Neural progenitor cell (in vitro differentiated cells): ENCODE data around the gene ACTBL2. TPM values are rescaled to one million over a fixed set of nuclear protein-coding genes. Genes with fewer than 3 reads are reported as not detected.

Experiments used
- DNase-seq: peaks from one replicate; pipeline ENCODE4 v3.0.0-alpha.2; 2016; ENCODE audit warnings: low spot score
- H2AFZ ChIP-seq: fragments of 200-600 bp; sonication (generic); replicated peaks from 2 replicates; pipeline ENCODE4 v1.6.1; 2016; ENCODE audit warnings: antibody characterized with exemption
- H3F3A ChIP-seq: fragments of 200-600 bp; sonication (generic); 2 replicates; pipeline ENCODE4 v1.6.1; 2016; ENCODE audit warnings: antibody characterized with exemption, low read depth
- H3K27ac ChIP-seq: fragments of 200-600 bp; sonication (generic); 2 replicates; pipeline ENCODE4 v1.5.1; 2016; ENCODE audit warnings: mild to moderate bottlenecking
- H3K27me3 ChIP-seq: fragments of 200-600 bp; sonication (generic); 2 replicates; pipeline ENCODE4 v1.6.1; 2016; ENCODE audit warnings: mild to moderate bottlenecking, moderate library complexity
- H3K36me3 ChIP-seq: fragments of 200-600 bp; sonication (generic); 2 replicates; pipeline ENCODE4 v1.5.1; 2016
- H3K4me1 ChIP-seq: fragments of 200-600 bp; sonication (generic); 2 replicates; pipeline ENCODE4 v1.6.1; 2016; ENCODE audit warnings: mixed run types
- H3K4me2 ChIP-seq: fragments of 200-600 bp; sonication (generic); 2 replicates; pipeline ENCODE4 v1.6.1; 2016
- H3K4me3 ChIP-seq: fragments of 200-600 bp; sonication (generic); 2 replicates; pipeline ENCODE4 v1.5.1; 2016
- H3K79me2 ChIP-seq: fragments of 200-600 bp; sonication (generic); 2 replicates; pipeline ENCODE4 v1.6.1; 2016; ENCODE audit warnings: low read depth
- H3K9ac ChIP-seq: fragments of 200-600 bp; sonication (generic); 2 replicates; pipeline ENCODE4 v1.6.1; 2016
- H3K9me3 ChIP-seq: fragments of 200-600 bp; sonication (generic); 2 replicates; pipeline ENCODE4 v1.5.1; 2016; ENCODE audit warnings: low read depth
- H4K20me1 ChIP-seq: fragments of 200-600 bp; sonication (generic); 2 replicates; pipeline ENCODE4 v1.6.1; 2016; ENCODE audit warnings: low read depth
- H3K27ac Mint-ChIP-seq: 3 replicates; pipeline ENCODE4 v1.8.0; 2021; ENCODE audit warnings: mixed read lengths
- H3K27me3 Mint-ChIP-seq: 2 replicates; pipeline ENCODE4 v1.8.0; 2022; ENCODE audit warnings: low read depth, mild to moderate bottlenecking, inconsistent platforms, moderate library complexity, mixed read lengths; ENCODE audit not compliant: insufficient read depth
- H3K36me3 Mint-ChIP-seq: 3 replicates; pipeline ENCODE4 v1.8.0; 2021; ENCODE audit warnings: mixed read lengths
- H3K4me1 Mint-ChIP-seq: 3 replicates; pipeline ENCODE4 v1.8.0; 2021; ENCODE audit warnings: mixed read lengths
- H3K4me3 Mint-ChIP-seq: 3 replicates; pipeline ENCODE4 v1.8.0; 2021; ENCODE audit warnings: mild to moderate bottlenecking, moderate library complexity, mixed read lengths
- H3K9me3 Mint-ChIP-seq: 3 replicates; pipeline ENCODE4 v1.8.0; 2020; ENCODE audit warnings: mixed read lengths
- CTCF ChIP-seq: fragments of 200-600 bp; sonication (generic); IDR thresholded peaks from 2 replicates; pipeline ENCODE4 v1.5.1; 2017; ENCODE audit warnings: antibody characterized with exemption, mild to moderate bottlenecking
- EZH2 ChIP-seq: fragments of 200-600 bp; sonication (generic); IDR thresholded peaks from 2 replicates; pipeline ENCODE4 v1.6.1; 2017; ENCODE audit warnings: antibody characterized with exemption, mild to moderate bottlenecking, moderate library complexity
- EZH2phosphoT487 ChIP-seq: fragments of 200-600 bp; sonication (generic); IDR thresholded peaks from 2 replicates; pipeline ENCODE4 v1.6.1; 2017; ENCODE audit warnings: antibody characterized with exemption
- total RNA-seq: library from RNA; depleted of rRNA; stranded (reverse); fragments of >200 nt; gene quantifications from 2 replicates; pipeline ENCODE4 v1.2.3, GENCODE V29; 2015; ENCODE audit warnings: low replicate concordance

ACTBL2 gene
- total RNA-seq, 1 donor from 2014 or later = not detected

GRCh38 chr5:57439601-57440000 lies 43.0 kb downstream of the ACTBL2 start:
- no peaks in the 10 kb centered on the region for H3K9me3 Mint-ChIP-seq
- DNase-seq = no peak
- H3K36me3 ChIP-seq = no peaks in the 10 kb centered on the region
- H3K27me3 ChIP-seq = no peaks in the 10 kb centered on the region
- no peaks in the 10 kb centered on the region for H3K4me1 ChIP-seq
- no peaks in the 10 kb centered on the region for H3K79me2 ChIP-seq
- no peaks in the 10 kb centered on the region for H3K9me3 ChIP-seq
- H3K36me3 Mint-ChIP-seq = no peaks in the 10 kb centered on the region
- no peak for TF ChIP-seq EZH2phosphoT487
- no peak for TF ChIP-seq CTCF
- no peak for TF ChIP-seq EZH2
- peaks cover 5% of the 10 kb centered on the region for H3K27me3 Mint-ChIP-seq
- no peak overlapping the region for H3K27ac Mint-ChIP-seq
- no peak overlapping the region for H3K27ac ChIP-seq
- H3K4me3 Mint-ChIP-seq = no peak overlapping the region
- H2AFZ ChIP-seq = no peak overlapping the region
- H3K4me2 ChIP-seq = no peak overlapping the region
- peaks cover 2% of the 10 kb centered on the region for H3K4me1 Mint-ChIP-seq
- H4K20me1 ChIP-seq = no peaks in the 10 kb centered on the region
- no peak overlapping the region for H3K9ac ChIP-seq
- H3K4me3 ChIP-seq = no peak overlapping the region
- no peaks in the 10 kb centered on the region for H3F3A ChIP-seq

- Histone ChIP-seq H3K27ac (no peak overlapping the region), H3K9ac (no peak overlapping the region), H3K4me1 (no peaks in the 10 kb centered on the region), H3K27me3 (no peaks in the 10 kb centered on the region), H3K36me3 (no peaks in the 10 kb centered on the region), H3K9me3 (no peaks in the 10 kb centered on the region), H4K20me1 (no peaks in the 10 kb centered on the region), H3K4me2 (no peak overlapping the region), H3K79me2 (no peaks in the 10 kb centered on the region), H3K4me3 (no peak overlapping the region), H3F3A (no peaks in the 10 kb centered on the region), H2AFZ (no peak overlapping the region)
- no peaks in the 10 kb centered on the region for H3K9me3 Mint-ChIP-seq
- H3K4me1 Mint-ChIP-seq = peaks cover 2% of the 10 kb centered on the region
- no peak for DNase-seq
- no peak overlapping the region for H3K4me3 Mint-ChIP-seq
- no peak overlapping the region for H3K27ac Mint-ChIP-seq
- TF ChIP-seq EZH2 = no peak
- no peak for TF ChIP-seq CTCF
- peaks cover 5% of the 10 kb centered on the region for H3K27me3 Mint-ChIP-seq
- no peaks in the 10 kb centered on the region for H3K36me3 Mint-ChIP-seq
Measured at GRCh38 chr5:57437976-57438805, 44.4 kb downstream of the ACTBL2 start.

GRCh38 chr5:57436586-57436985 lies 46.0 kb downstream of the ACTBL2 start:
- Histone ChIP-seq H3K79me2 (no peaks in the 10 kb centered on the region), H3K4me2 (no peak overlapping the region), H3K36me3 (no peaks in the 10 kb centered on the region), H3K27ac (no peak overlapping the region), H3K9me3 (no peaks in the 10 kb centered on the region), H3K27me3 (no peaks in the 10 kb centered on the region), H4K20me1 (no peaks in the 10 kb centered on the region), H3K4me1 (peaks cover 8% of the 10 kb centered on the region), H2AFZ (no peak overlapping the region), H3K9ac (no peak overlapping the region), H3K4me3 (no peak overlapping the region), H3F3A (no peaks in the 10 kb centered on the region)
- no peak for DNase-seq
- H3K27ac Mint-ChIP-seq = no peak overlapping the region
- TF ChIP-seq EZH2phosphoT487 = no peak
- no peak for TF ChIP-seq EZH2
- TF ChIP-seq CTCF = no peak
- H3K27me3 Mint-ChIP-seq = peaks cover 5% of the 10 kb centered on the region
- no peaks in the 10 kb centered on the region for H3K9me3 Mint-ChIP-seq
- no peaks in the 10 kb centered on the region for H3K36me3 Mint-ChIP-seq
- H3K4me3 Mint-ChIP-seq = no peak overlapping the region
- peaks cover 2% of the 10 kb centered on the region for H3K4me1 Mint-ChIP-seq
